Measurements from ENCODE around the gene CDH20. TPM values are rescaled to one million over a fixed set of nuclear protein-coding genes. Genes with fewer than 3 reads are reported as not detected.

The CDH20 gene
- polyA plus RNA-seq, 1 experiment = not detected

DNA sequence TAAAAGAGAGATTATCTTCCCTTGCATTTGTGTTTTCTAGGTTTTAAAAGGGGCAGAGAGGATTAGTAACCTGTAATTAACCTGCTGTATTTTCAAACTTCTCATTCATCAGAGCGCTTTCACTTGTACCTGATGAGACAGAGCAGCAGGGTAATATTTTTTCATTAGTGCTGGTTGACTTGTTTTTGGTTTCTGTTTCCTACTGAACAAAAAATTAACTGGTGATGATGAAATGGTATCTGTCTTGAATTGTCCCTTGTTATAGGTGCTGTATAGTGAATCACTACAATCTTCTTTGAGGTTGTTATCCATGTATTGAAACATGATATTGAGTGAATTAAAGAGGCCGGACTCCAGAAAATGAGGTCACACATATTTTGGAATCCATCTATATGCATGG lies 37.9 kb downstream of the CDH20 start:
- ChIA-PET POLR2A (no interaction called here), CTCF (no interaction called here)
- H3K9me3 ChIP-seq (ENCODE audit: control insufficient read depth, insufficient read depth, low read length) = no peaks in the 10 kb centered on the region
- no peaks in the 10 kb centered on the region for H3K27me3 ChIP-seq (ENCODE audit: control insufficient read depth, insufficient read depth, low read length)
- H3K4me3 ChIP-seq (ENCODE audit: low read depth, low read length) = no peak overlapping the region
- H3K27ac ChIP-seq (ENCODE audit: low read depth, low read length) = no peak overlapping the region
- TF ChIP-seq, protein P1, sequence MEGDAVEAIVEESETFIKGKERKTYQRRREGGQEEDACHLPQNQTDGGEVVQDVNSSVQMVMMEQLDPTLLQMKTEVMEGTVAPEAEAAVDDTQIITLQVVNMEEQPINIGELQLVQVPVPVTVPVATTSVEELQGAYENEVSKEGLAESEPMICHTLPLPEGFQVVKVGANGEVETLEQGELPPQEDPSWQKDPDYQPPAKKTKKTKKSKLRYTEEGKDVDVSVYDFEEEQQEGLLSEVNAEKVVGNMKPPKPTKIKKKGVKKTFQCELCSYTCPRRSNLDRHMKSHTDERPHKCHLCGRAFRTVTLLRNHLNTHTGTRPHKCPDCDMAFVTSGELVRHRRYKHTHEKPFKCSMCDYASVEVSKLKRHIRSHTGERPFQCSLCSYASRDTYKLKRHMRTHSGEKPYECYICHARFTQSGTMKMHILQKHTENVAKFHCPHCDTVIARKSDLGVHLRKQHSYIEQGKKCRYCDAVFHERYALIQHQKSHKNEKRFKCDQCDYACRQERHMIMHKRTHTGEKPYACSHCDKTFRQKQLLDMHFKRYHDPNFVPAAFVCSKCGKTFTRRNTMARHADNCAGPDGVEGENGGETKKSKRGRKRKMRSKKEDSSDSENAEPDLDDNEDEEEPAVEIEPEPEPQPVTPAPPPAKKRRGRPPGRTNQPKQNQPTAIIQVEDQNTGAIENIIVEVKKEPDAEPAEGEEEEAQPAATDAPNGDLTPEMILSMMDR (IDR thresholded peaks at IDR 0.05; ENCODE audit: low read depth, low read length) = no peak
- DNase-seq (ENCODE audit: low read depth, low spot score) = no peak

DNA sequence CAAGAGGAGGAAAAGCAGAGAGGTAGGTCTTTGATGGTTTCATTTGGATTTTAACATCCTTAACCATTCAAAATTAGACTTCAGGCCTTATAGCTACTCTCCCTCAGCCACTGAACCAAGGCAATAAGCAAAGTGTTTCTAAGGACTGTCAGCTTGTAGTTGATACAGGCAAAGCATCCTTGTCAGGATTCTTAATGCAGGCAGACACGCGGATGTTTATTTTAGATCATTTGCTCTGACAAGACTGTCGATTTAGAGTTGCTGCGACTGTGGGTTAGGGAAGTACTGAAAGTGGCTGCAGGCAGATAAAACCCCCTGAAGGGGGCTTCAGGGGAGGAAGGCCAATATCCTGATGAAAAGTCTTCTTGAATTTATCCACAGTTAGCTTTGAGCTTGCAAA lies 46.6 kb downstream of the CDH20 start:
- CTCF ChIA-PET = no interaction called here

GRCh38 chr18:61388010-61388409 lies 54.8 kb downstream of the CDH20 start:
- CTCF ChIA-PET = interaction anchor here (0.7 kb wide), 1 partner anchor 23 kb away, joined by 3 read pairs; no protein-coding TSS in a partner anchor
- H3K4me3 ChIP-seq (ENCODE audit: low read depth, low read length) = no peak overlapping the region
- POLR2A ChIA-PET = no interaction called here
- H3K27ac ChIP-seq (ENCODE audit: low read depth, low read length) = no peak overlapping the region
- TF ChIP-seq, protein P1 (IDR thresholded peaks at IDR 0.05; ENCODE audit: low read depth, low read length) = no peak
- H3K9me3 ChIP-seq (ENCODE audit: control insufficient read depth, insufficient read depth, low read length) = no peaks in the 10 kb centered on the region
- H3K27me3 ChIP-seq (ENCODE audit: control insufficient read depth, insufficient read depth, low read length) = no peaks in the 10 kb centered on the region
- no peak for DNase-seq (ENCODE audit: low read depth, low spot score)

More for the DNA sequence above, 46.6 kb downstream of the CDH20 start:
- no peak overlapping the region for H3K27ac ChIP-seq (ENCODE audit: low read depth, low read length)
- no peaks in the 10 kb centered on the region for H3K9me3 ChIP-seq (ENCODE audit: control insufficient read depth, insufficient read depth, low read length)
- TF ChIP-seq, protein P1 (IDR thresholded peaks at IDR 0.05; ENCODE audit: low read depth, low read length) = no peak
- H3K27me3 ChIP-seq (ENCODE audit: control insufficient read depth, insufficient read depth, low read length) = no peaks in the 10 kb centered on the region
- H3K4me3 ChIP-seq (ENCODE audit: low read depth, low read length) = no peak overlapping the region
- POLR2A ChIA-PET = no interaction called here
- no peak for DNase-seq (ENCODE audit: low read depth, low spot score)

- Histone ChIP-seq H3K27me3 (ENCODE audit: control insufficient read depth, insufficient read depth, low read length) (no peaks in the 10 kb centered on the region), H3K27ac (ENCODE audit: low read depth, low read length) (no peak overlapping the region), H3K4me3 (ENCODE audit: low read depth, low read length) (no peak overlapping the region), H3K9me3 (ENCODE audit: control insufficient read depth, insufficient read depth, low read length) (no peaks in the 10 kb centered on the region)
- TF ChIP-seq, protein P1 (IDR thresholded peaks at IDR 0.05; ENCODE audit: low read depth, low read length) = no peak
- CTCF ChIA-PET = no interaction called here
- POLR2A ChIA-PET = no interaction called here
- DNase-seq (ENCODE audit: low read depth, low spot score) = no peak
Measured at GRCh38 chr18:61394983-61395382, 61.8 kb downstream of the CDH20 start.

DNA sequence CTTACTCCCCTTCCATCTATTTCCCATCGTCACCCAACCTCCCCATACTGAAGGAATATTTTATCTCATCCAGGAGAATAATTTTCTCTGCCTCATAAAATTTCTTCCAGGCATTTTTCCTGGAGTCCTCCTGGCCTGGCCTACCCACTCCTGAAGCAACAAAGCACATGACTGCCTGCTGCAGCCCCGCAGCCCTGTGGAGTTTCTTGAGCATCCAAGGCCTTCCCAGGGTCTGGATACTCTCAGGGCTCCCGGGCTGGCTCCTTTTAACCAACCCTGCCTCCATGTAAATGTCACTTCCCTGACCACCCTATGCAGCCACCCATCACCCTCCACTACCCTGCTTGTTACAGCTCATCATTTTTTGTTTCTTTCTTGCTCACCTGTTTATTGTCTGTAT lies 64.0 kb downstream of the CDH20 start:
- H3K9me3 ChIP-seq (ENCODE audit: control insufficient read depth, insufficient read depth, low read length) = no peaks in the 10 kb centered on the region
- CTCF ChIA-PET = no interaction called here
- POLR2A ChIA-PET = no interaction called here

More for the DNA sequence above, 64.0 kb downstream of the CDH20 start:
- TF ChIP-seq, protein P1 (IDR thresholded peaks at IDR 0.05; ENCODE audit: low read depth, low read length) = no peak
- no peak for DNase-seq (ENCODE audit: low read depth, low spot score)
- H3K27ac ChIP-seq (ENCODE audit: low read depth, low read length) = no peak overlapping the region
- H3K27me3 ChIP-seq (ENCODE audit: control insufficient read depth, insufficient read depth, low read length) = no peaks in the 10 kb centered on the region
- H3K4me3 ChIP-seq (ENCODE audit: low read depth, low read length) = no peak overlapping the region
